Body of pancreas (tissue), 4 donors: ENCODE data around the gene HOGA1. TPM values are rescaled to one million over a fixed set of nuclear protein-coding genes. Genes with fewer than 3 reads are reported as not detected.

Source experiments
- ATAC-seq: fragments of 150-250 bp; one replicate; pipeline ENCODE4 v1.9.1; 2016
- DNase-seq, 4 donors: peaks; one replicate each; pipeline ENCODE4 v3.0.0-alpha.2; 2019
- H3K27ac ChIP-seq, 4 donors: fragments of 200-600 bp; sonication (generic); 1 replicate in 3 of 4; 2 replicates in 1 of 4; pipeline versions ENCODE4 v1.5.1 to v1.6.1; 2016 to 2019; ENCODE audit warnings: mild to moderate bottlenecking in 1 of 4, mixed read lengths in 1 of 4, moderate library complexity in 1 of 4
- H3K27me3 ChIP-seq, 2 donors: fragments of 200-600 bp; sonication (generic); one replicate each; pipeline ENCODE4 v1.6.0; 2016; ENCODE audit warnings: mild to moderate bottlenecking in 1 of 2
- H3K36me3 ChIP-seq, 2 donors: fragments of 200-600 bp; sonication (generic); replicated peaks in 1 of 2; 2 replicates each; pipeline ENCODE4 v1.5.1; 2016; ENCODE audit warnings: low read depth in 2 of 2; ENCODE audit not compliant: insufficient read depth in 1 of 2
- H3K4me1 ChIP-seq: fragments of 200-600 bp; sonication (generic); one replicate; pipeline ENCODE4 v1.6.0; 2016
- H3K4me3 ChIP-seq, 2 donors: fragments of 200-600 bp; sonication (generic); 1 replicate in 1 of 2; 2 replicates in 1 of 2; pipeline ENCODE4 v1.5.1; 2016 to 2019
- H3K9me3 ChIP-seq, 3 donors: fragments of 200-600 bp; sonication (generic); 1 replicate in 2 of 3; 2 replicates in 1 of 3; pipeline ENCODE4 v1.5.1; 2016
- POLR2A ChIP-seq, 3 donors: fragments of 450-650 bp; IDR thresholded peaks; one replicate each; pipeline ENCODE4 v1.6.1; 2016; ENCODE audit warnings: antibody characterized with exemption in 3 of 3, mild to moderate bottlenecking in 2 of 3
- WGBS, 2 donors: methylation state at CpG; one replicate each; pipeline ENCODE4 v1.1.5; 2017; 5-methylcytosine and 5-hydroxymethylcytosine counted together
- intact Hi-C: fragments of 100-400 bp; cut with DNase I; formaldehyde crosslinking; loops from one replicate; pipeline ENCODE4 v1.15.1; 2023
- total RNA-seq, 2 donors: library from RNA; depleted of rRNA; stranded (reverse); fragments of >200 nt; gene quantifications; one replicate each; pipeline ENCODE4 v1.1.0, GENCODE V29; 2016
- TF ChIP-seq, protein P1 (sequence below), 7 experiments: fragments of 450-650 bp in 4 of 7; fragments of 200-600 bp in 3 of 7; sonication (generic) in 3 of 7; IDR thresholded peaks; one replicate each; pipeline ENCODE4 v1.5.1; 2016 to 2019; ENCODE audit warnings: antibody characterized with exemption in 7 of 7

The HOGA1 gene
- total RNA-seq, 2 donors from 2014 or later = 7.3 to 16.3 TPM

DNA sequence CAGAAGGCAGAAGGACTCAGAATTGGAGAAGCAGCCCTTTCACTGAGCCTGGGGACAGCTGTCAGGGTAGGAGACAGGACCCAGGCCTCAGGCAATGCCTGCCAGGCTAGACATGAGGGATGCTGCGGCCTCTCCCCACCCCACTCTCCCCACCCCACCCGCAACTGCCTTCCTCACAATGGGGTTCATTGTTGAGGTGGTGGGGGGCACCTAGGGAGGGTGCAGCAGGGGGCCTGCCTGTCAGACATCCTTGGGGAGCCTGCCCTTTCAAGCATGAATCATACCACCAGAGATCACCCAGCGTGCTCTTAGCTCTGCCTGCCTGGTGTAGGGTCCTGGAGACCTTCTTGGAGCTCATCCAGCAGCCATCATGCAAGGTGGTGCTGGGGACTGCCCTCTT, 5.3 kb downstream of the HOGA1 start, which contains the start of gene C10orf62:
TSS of gene C10orf62 (plus strand) at position 243 of the 400 bp plus-strand sequence. CDS start 177 bp downstream, outside the sequence.
- 64% methylated on average over 3 of the region's 3 CpGs; no CpG with 5 or more reads in 1 of the 2 donors for WGBS, 2 donors
- Histone ChIP-seq H3K4me3 (no peak within 1 kb of the TSS), H3K36me3 (no peaks in the 10 kb centered on the region), H3K27me3 (no peaks in the 10 kb centered on the region), H3K9me3 (no peaks in the 10 kb centered on the region), H3K4me1 (peaks cover 37% of the 10 kb centered on the region), H3K27ac (peak within 1 kb of the TSS in 3 of 4 donors; percentile 5 to 24 (median 10))
- no peak for DNase-seq
- intact Hi-C loops = no loop called here
- TF ChIP-seq, protein P1, sequence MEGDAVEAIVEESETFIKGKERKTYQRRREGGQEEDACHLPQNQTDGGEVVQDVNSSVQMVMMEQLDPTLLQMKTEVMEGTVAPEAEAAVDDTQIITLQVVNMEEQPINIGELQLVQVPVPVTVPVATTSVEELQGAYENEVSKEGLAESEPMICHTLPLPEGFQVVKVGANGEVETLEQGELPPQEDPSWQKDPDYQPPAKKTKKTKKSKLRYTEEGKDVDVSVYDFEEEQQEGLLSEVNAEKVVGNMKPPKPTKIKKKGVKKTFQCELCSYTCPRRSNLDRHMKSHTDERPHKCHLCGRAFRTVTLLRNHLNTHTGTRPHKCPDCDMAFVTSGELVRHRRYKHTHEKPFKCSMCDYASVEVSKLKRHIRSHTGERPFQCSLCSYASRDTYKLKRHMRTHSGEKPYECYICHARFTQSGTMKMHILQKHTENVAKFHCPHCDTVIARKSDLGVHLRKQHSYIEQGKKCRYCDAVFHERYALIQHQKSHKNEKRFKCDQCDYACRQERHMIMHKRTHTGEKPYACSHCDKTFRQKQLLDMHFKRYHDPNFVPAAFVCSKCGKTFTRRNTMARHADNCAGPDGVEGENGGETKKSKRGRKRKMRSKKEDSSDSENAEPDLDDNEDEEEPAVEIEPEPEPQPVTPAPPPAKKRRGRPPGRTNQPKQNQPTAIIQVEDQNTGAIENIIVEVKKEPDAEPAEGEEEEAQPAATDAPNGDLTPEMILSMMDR (IDR thresholded peaks at IDR 0.05) = no peak
- no peak for TF ChIP-seq POLR2A (IDR thresholded peaks at IDR 0.05)
- ATAC-seq = no peak

DNA sequence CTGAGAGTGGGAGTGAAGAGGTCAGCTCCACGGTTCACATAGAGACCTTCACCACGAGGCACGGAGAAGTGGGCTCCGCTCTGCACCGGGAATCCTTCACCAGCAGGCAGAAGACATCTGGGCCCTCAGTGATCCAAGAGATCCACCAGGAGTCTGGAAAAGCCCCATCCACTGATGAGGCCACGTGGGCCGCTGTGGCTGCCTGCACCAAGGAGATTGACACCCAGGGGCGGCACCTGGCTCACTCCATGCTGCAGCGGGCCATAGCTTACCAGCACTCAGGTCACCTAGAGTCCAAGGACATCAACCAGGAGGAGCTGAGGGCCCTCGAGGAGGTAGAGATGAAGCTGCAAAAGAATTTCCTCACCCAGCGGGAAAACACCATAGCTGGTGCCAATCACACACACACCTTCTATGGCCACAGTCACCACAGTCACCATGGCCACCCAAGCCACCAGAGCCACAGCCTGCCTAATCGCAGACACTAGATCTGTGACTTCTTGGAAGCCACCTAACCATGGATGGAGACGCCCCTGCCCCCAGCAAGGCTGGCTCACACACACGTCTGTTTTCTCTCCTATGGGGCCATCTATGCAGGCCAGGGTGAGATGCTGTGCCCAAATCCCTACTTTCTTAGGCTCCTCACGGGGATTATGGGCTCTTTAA, 6.0 kb downstream of the HOGA1 start:
- peak; percentile 19 for ATAC-seq
- TF ChIP-seq POLR2A (IDR thresholded peaks at IDR 0.05) = no peak
- TF ChIP-seq, protein P1 (IDR thresholded peaks at IDR 0.05) = no peak
- no peak for DNase-seq
- Histone ChIP-seq H3K36me3 (no peaks in the 10 kb centered on the region), H3K4me3 (no peak overlapping the region), H3K27me3 (no peaks in the 10 kb centered on the region), H3K4me1 (peaks cover 30% of the 10 kb centered on the region), H3K9me3 (no peaks in the 10 kb centered on the region), H3K27ac (peak overlapping the region in 2 of 4 donors; percentile 5 to 24)
- 76 to 91% methylated on average over 6 to 15 of the region's 15 CpGs for WGBS, 2 donors
- intact Hi-C loops = no loop called here

DNA sequence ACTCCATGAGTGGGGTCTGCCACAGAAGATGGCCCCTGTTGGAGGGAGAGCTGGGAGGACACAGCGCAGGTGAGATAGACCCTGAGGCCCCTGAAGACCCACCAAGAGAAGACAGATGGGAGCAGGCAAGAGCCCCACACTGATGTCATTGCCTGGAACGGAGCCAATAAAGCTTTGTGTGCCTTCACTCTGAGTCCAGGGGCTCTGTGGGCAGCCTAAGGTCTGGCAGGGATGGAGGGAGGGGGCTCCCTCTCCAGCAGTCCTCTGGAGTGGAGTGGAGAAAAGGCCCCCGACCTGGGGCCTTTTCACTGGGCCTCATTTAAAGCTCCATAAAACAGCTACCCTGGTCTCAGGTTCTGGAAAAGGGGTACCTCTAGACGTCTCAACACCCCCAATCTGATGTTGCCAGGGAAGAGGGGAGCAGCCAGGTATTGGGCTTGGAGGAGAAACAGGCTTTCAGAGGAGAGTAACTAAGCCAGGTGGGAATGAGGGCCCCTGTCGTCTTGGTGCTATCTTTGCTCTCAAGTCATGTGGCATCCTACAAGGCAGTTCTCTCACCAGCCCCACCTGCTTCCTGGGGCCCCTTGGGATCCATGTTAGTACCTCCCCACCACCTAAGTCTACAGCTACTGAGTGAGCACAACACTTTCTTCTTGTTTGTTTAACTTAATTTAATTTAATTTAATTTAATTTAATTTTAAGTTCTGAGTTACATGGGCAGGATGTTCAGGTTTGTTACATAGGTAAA, 6.7 kb downstream of the HOGA1 start:
- no peak for TF ChIP-seq POLR2A (IDR thresholded peaks at IDR 0.05)
- TF ChIP-seq, protein P1 (IDR thresholded peaks at IDR 0.05) = no peak
- no peak for ATAC-seq
- H3K4me3 ChIP-seq = no peak overlapping the region
- H3K9me3 ChIP-seq = no peaks in the 10 kb centered on the region
- no peaks in the 10 kb centered on the region for H3K36me3 ChIP-seq
- peaks cover 26% of the 10 kb centered on the region for H3K4me1 ChIP-seq
- DNase-seq = no peak
- H3K27ac ChIP-seq = peak overlapping the region in 2 of 4 donors; percentile 5 to 24
- 51 to 56% methylated on average over 5 of the region's 5 CpGs for WGBS, 2 donors
- intact Hi-C loops = no loop called here
- no peaks in the 10 kb centered on the region for H3K27me3 ChIP-seq

DNA sequence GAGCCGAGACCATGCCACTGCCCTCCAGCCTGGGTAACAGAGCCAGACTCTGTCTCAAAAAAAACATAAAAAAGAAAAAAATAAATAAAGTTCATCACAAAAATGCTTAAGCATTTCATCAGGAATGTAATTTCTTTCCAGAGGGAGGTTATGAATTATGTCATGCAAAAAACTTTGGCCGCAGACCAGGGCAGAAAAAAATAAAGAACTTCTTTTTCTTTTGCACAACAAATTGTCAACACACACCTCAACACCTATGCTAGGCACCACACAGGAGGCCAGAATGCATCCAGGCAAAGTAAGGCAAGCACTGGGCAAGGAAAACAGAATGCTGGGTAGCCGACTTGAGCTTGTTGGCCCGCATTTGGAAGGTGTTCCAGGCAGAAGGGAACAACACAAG, 9.2 kb downstream of the HOGA1 start:
- Histone ChIP-seq H3K27ac (peak overlapping the region in 3 of 4 donors; percentile 49 to 70 (median 54)), H3K4me3 (no peak overlapping the region), H3K27me3 (no peaks in the 10 kb centered on the region), H3K4me1 (peaks cover 36% of the 10 kb centered on the region), H3K9me3 (no peaks in the 10 kb centered on the region), H3K36me3 (no peaks in the 10 kb centered on the region)
- intact Hi-C loops = no loop called here
- TF ChIP-seq, protein P1 (IDR thresholded peaks at IDR 0.05) = no peak
- TF ChIP-seq POLR2A (IDR thresholded peaks at IDR 0.05) = no peak
- ATAC-seq (peak; percentile 36), DNase-seq (peak in 2 of 4 donors; percentile 27 to 34)
- 62 to 77% methylated on average over 4 of the region's 4 CpGs for WGBS, 2 donors
